Cardiac muscle cell (in vitro differentiated cells and primary cell): ENCODE measurements around the gene GKAP1. TPM values are rescaled to one million over a fixed set of nuclear protein-coding genes. Genes with fewer than 3 reads are reported as not detected.

Experiments
- DNase-seq, 2 donors: peaks; one replicate each; pipeline versions ENCODE4 v3.0.0 to v3.0.0-alpha.2; 2010 to 2017; ENCODE audit warnings: low read depth in 1 of 2, low spot score in 1 of 2
- H3K27ac ChIP-seq: fragments of 200-600 bp; sonication (generic); 2 replicates; pipeline ENCODE4 v1.5.1; 2016
- H3K27me3 ChIP-seq: fragments of 200-600 bp; sonication (generic); 2 replicates; pipeline ENCODE4 v1.6.0; 2016; ENCODE audit warnings: control low read depth
- H3K36me3 ChIP-seq: fragments of 200-600 bp; sonication (generic); 2 replicates; pipeline ENCODE4 v1.5.1; 2016; ENCODE audit warnings: control low read depth
- H3K4me1 ChIP-seq: fragments of 200-600 bp; sonication (generic); 2 replicates; pipeline ENCODE4 v1.8.1; 2017; ENCODE audit warnings: low read depth, mild to moderate bottlenecking, mixed run types
- H3K4me3 ChIP-seq: fragments of 200-600 bp; sonication (generic); 2 replicates; pipeline ENCODE4 v1.5.1; 2016; ENCODE audit warnings: mild to moderate bottlenecking
- H3K9me3 ChIP-seq: fragments of 200-600 bp; sonication (generic); 2 replicates; pipeline ENCODE4 v1.5.1; 2017; ENCODE audit warnings: low read depth, mild to moderate bottlenecking, control low read depth
- polyA plus RNA-seq: library from polyadenylated mRNA; unstranded; fragments of >200 nt; fragmentation: Nextera tagmentation; extraction: Ambion mirVana; gene quantifications from 2 replicates; pipeline ENCODE4 v1.2.1, GENCODE V29; 2016
- total RNA-seq: library from RNA; depleted of rRNA; stranded (reverse); fragments of >200 nt; gene quantifications from 2 replicates; pipeline ENCODE4 v1.2.3, GENCODE V29; 2016
- TF ChIP-seq, protein P1 (sequence below): IDR thresholded peaks from 2 replicates; pipeline ENCODE4 v1.5.1; 2012; ENCODE audit warnings: low read depth, mild to moderate bottlenecking, low read length

The GKAP1 gene
- total and polyA plus RNA-seq, 2 experiments from 2014 or later: 11.7 to 19.7 TPM

DNA sequence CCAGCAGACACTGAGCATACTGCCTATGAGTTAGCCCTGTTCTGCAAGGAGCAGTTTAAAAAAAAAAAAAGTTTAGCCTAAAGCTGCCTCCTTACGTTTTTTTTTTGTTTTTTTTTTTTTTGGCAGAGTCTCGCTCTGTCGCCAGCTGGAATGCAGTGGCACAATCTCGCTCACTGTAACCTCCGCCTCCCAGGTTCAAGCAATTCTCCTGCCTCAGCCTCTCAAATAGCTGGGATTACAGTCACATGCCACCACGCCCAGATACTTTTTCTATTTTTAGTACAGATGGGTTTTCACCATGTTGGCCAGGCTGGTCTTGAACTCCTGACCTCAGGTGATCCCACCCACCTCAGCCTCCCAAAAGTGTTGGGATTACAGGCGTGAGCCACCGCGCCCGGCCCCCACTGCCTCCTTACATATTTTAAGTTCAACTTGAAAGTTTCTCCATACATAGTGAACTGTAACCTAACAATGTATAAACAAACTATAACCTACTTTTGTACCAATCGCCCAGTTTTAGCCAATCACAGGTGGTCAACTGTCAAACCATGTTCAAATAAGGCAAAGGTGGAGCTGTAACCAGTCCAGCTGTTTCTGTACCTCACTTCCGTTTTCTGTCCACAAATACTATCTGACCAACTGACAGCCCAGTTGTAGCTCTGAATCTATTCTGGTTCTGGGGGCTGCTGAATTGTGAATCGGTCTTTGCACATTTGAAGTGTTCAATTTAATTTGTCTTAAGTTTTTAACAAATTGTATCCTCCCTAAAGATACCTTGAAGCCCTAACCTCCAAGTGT lies 17.1 kb downstream of the GKAP1 start:
- no peak overlapping the region for H3K27ac ChIP-seq

DNA sequence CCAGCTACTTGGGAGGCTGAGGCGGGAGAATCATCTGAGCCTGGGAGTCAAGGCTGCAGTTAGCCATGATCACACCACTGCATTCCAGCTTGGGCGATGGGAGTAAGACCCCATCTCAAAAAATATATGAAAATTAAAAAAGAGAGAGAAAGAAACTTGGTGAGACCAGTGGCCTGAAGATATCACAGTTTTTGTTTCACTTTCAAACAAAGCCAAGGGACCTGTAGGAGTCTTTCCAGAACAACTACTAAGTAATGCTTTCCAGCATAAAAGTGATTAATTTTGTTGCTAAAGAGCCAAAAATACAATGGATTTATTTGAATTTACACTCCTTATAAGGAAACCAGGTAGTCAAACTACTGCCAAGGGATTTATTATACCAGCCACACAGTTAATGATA lies 23.5 kb downstream of the GKAP1 start:
- H3K9me3 ChIP-seq: no peaks in the 10 kb centered on the region
- no peaks in the 10 kb centered on the region for H3K27me3 ChIP-seq
- no peak for DNase-seq
- no peak overlapping the region for H3K27ac ChIP-seq
- peaks cover 22% of the 10 kb centered on the region for H3K36me3 ChIP-seq
- TF ChIP-seq, protein P1, sequence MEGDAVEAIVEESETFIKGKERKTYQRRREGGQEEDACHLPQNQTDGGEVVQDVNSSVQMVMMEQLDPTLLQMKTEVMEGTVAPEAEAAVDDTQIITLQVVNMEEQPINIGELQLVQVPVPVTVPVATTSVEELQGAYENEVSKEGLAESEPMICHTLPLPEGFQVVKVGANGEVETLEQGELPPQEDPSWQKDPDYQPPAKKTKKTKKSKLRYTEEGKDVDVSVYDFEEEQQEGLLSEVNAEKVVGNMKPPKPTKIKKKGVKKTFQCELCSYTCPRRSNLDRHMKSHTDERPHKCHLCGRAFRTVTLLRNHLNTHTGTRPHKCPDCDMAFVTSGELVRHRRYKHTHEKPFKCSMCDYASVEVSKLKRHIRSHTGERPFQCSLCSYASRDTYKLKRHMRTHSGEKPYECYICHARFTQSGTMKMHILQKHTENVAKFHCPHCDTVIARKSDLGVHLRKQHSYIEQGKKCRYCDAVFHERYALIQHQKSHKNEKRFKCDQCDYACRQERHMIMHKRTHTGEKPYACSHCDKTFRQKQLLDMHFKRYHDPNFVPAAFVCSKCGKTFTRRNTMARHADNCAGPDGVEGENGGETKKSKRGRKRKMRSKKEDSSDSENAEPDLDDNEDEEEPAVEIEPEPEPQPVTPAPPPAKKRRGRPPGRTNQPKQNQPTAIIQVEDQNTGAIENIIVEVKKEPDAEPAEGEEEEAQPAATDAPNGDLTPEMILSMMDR: no peak
- H3K4me3 ChIP-seq: no peak overlapping the region
- no peaks in the 10 kb centered on the region for H3K4me1 ChIP-seq

More for the DNA sequence above, 17.1 kb downstream of the GKAP1 start:
- Histone ChIP-seq H3K36me3 (peaks cover 19% of the 10 kb centered on the region), H3K4me3 (no peak overlapping the region), H3K9me3 (no peaks in the 10 kb centered on the region), H3K4me1 (no peaks in the 10 kb centered on the region), H3K27me3 (no peaks in the 10 kb centered on the region)
- TF ChIP-seq, protein P1: no peak
- DNase-seq: peak in 1 of 2 donors; percentile 1

DNA sequence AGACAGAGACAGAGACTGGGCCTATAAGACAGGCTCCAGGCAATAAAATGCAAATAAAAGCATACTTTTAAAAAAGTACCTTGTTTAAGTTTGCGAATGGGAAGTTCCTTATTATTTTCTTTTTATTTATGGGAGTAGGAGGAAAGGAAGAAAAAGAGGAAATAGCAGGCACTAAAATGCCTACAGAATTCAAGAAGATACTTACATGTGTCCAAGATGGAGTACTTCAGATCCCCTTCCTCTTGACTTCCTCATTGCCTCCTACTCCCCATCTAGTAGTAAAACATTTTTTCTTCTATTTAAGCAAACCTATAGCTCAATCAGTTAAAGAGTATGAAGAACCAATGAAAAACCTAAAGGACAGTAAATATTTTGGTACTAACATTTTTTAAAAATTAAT lies 24.8 kb downstream of the GKAP1 start:
- no peaks in the 10 kb centered on the region for H3K9me3 ChIP-seq
- TF ChIP-seq, protein P1: no peak
- no peaks in the 10 kb centered on the region for H3K4me1 ChIP-seq

DNA sequence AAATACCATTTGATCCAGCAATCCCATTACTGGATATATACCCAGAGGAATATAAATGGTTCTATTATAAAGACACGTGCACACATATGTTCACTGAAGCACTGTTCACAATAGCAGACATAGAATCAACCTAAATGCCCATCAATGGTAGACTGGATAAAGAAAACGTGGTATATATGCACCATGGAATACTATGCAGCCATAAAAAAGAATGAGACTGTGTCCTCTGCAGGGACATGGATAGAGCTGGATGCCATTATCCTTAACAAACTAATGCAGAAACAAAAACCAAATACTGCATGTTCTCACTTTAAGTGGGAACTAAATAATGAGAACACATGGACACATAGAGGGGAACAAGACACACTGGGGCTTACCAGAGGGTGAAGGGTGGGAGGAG lies 39.4 kb downstream of the GKAP1 start:
- no peaks in the 10 kb centered on the region for H3K27me3 ChIP-seq
- TF ChIP-seq, protein P1: no peak

More for the DNA sequence above, 24.8 kb downstream of the GKAP1 start:
- H3K4me3 ChIP-seq: no peak overlapping the region
- no peak overlapping the region for H3K27ac ChIP-seq
- DNase-seq: no peak
- no peaks in the 10 kb centered on the region for H3K27me3 ChIP-seq
- peaks cover 11% of the 10 kb centered on the region for H3K36me3 ChIP-seq

DNA sequence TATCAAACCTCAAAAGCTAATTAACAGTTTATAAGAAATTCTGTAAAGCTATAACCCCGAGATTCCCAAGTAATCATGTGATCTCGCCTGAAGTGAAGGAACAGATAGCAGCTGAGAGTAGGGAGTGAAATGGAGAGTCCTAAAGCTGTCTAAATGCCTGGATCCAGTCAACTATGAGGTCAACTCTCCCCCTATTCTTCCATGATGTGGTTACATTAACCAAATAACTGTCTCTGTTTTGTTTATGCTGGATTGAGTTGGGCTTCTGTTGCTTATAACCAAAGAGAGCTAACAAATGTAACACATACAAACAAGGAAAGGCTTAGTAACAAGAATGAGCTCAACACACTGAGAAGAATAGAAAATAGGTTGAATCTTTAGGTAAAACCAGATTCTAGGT lies 41.6 kb downstream of the GKAP1 start:
- H3K36me3 ChIP-seq: peaks cover 5% of the 10 kb centered on the region
- H3K4me1 ChIP-seq: no peaks in the 10 kb centered on the region
- H3K4me3 ChIP-seq: no peak overlapping the region
- TF ChIP-seq, protein P1: no peak
- no peaks in the 10 kb centered on the region for H3K27me3 ChIP-seq
- H3K9me3 ChIP-seq: no peaks in the 10 kb centered on the region
- H3K27ac ChIP-seq: no peak overlapping the region
- no peak for DNase-seq

More for the DNA sequence above, 39.4 kb downstream of the GKAP1 start:
- DNase-seq: no peak
- no peaks in the 10 kb centered on the region for H3K4me1 ChIP-seq
- no peak overlapping the region for H3K4me3 ChIP-seq
- no peak overlapping the region for H3K27ac ChIP-seq
- peaks cover 8% of the 10 kb centered on the region for H3K36me3 ChIP-seq
- H3K9me3 ChIP-seq: no peaks in the 10 kb centered on the region
